Endothelial cell of umbilical vein (primary cell): ENCODE data around the gene RAB11FIP2. TPM values are rescaled to one million over a fixed set of nuclear protein-coding genes. Genes with fewer than 3 reads are reported as not detected.
"Not testable (repeated sequence)": the region's sequence is repeated elsewhere in the genome, so short reads cannot be mapped to it uniquely, and the experiment has no call there.

Source experiments
- BruUV-seq: library from RNA; stranded (reverse); fragments of 400-500 nt; replicated peaks from 2 replicates; lab custom pipeline; 2021; lab: Mats Ljungman, UMichigan
- CTCF ChIA-PET: fragments of 300-600, 350-600 bp; sonication (Branson Sonifier 250); formaldehyde crosslinking; loops from one replicate; lab custom pipeline; 2021; ENCODE audit warnings: antibody characterized with exemption, inconsistent platforms; lab: Charles Lee
- POLR2A ChIA-PET: fragments of 300-600, 350-600 bp; sonication (Branson Sonifier 250); formaldehyde crosslinking; loops from one replicate; lab custom pipeline; 2021; ENCODE audit warnings: antibody characterized with exemption, inconsistent platforms; lab: Charles Lee
- DNase-seq: peaks from one replicate; pipeline ENCODE4 v3.0.0-alpha.2; 2011; ENCODE audit warnings: low read depth, low spot score
- FAIRE-seq: peaks from 2 replicates; lab custom pipeline; 2011; peaks lifted over from hg19 to GRCh38; lab: Jason Lieb, UNC
- H2AFZ ChIP-seq: 2 replicates; pipeline ENCODE4 v1.6.0; 2012; ENCODE audit warnings: low read depth, low read length, control low read depth, inconsistent platforms
- H3K27ac ChIP-seq: 2 replicates; pipeline ENCODE4 v1.5.1; 2011; ENCODE audit warnings: low read depth, mild to moderate bottlenecking, control low read depth, low read length, moderate library complexity; ENCODE audit not compliant: insufficient read depth
- H3K27me3 ChIP-seq, 2 experiments: 2 replicates each; pipeline versions ENCODE4 v1.6.0 to v1.6.1; 2011; ENCODE audit warnings: low read length in 2 of 2, mixed read lengths in 1 of 2; ENCODE audit not compliant: control insufficient read depth in 2 of 2, insufficient read depth in 2 of 2
- H3K36me3 ChIP-seq, 2 experiments: 2 replicates in 1 of 2; 3 replicates in 1 of 2; pipeline ENCODE4 v1.5.1; 2011; ENCODE audit warnings: low read length in 2 of 2, mild to moderate bottlenecking in 1 of 2, moderate library complexity in 1 of 2; ENCODE audit not compliant: control insufficient read depth in 2 of 2, insufficient read depth in 2 of 2; ENCODE audit errors: extremely low read depth in 1 of 2
- H3K4me1 ChIP-seq: 3 replicates; pipeline ENCODE4 v1.5.1; 2011; ENCODE audit warnings: mild to moderate bottlenecking, low read length; ENCODE audit not compliant: control insufficient read depth, insufficient read depth; ENCODE audit errors: extremely low read depth
- H3K4me2 ChIP-seq: 2 replicates; pipeline ENCODE4 v1.6.1; 2011; ENCODE audit warnings: low read length, control low read depth, mixed read lengths; ENCODE audit not compliant: insufficient read depth
- H3K4me3 ChIP-seq, 3 experiments: fragments of 200-600 bp in 1 of 3; sonication (generic), shearing (Covaris generic) in 1 of 3; replicated peaks in 1 of 3; 2 replicates each; pipeline ENCODE4 v1.5.1; 2011 to 2016; ENCODE audit warnings: control low read depth in 3 of 3, low read length in 3 of 3, mild to moderate bottlenecking in 2 of 3, inconsistent platforms in 1 of 3, low read depth in 1 of 3, moderate library complexity in 1 of 3; ENCODE audit not compliant: insufficient read depth in 1 of 3
- H3K79me2 ChIP-seq: 2 replicates; pipeline ENCODE4 v1.6.0; 2012; ENCODE audit warnings: low read length, inconsistent platforms; ENCODE audit not compliant: control insufficient read depth, insufficient read depth
- H3K9ac ChIP-seq: replicated peaks from 2 replicates; pipeline ENCODE3; 2011; ENCODE audit warnings: low read length, control low read depth; ENCODE audit not compliant: insufficient read depth; ENCODE audit errors: extremely low read depth
- H3K9me1 ChIP-seq: replicated peaks from 3 replicates; pipeline ENCODE4 v1.6.0; 2011; ENCODE audit warnings: mild to moderate bottlenecking, low read length; ENCODE audit not compliant: control insufficient read depth, insufficient read depth; ENCODE audit errors: extremely low read depth
- H3K9me3 ChIP-seq: replicated peaks from 2 replicates; pipeline ENCODE4 v1.5.1; 2012; ENCODE audit warnings: low read length, inconsistent platforms; ENCODE audit not compliant: control insufficient read depth, insufficient read depth
- H4K20me1 ChIP-seq: replicated peaks from 2 replicates; pipeline ENCODE3; 2011; ENCODE audit warnings: mild to moderate bottlenecking, low read length; ENCODE audit not compliant: control insufficient read depth, insufficient read depth; ENCODE audit errors: extremely low read depth
- EZH2 ChIP-seq: IDR thresholded peaks from 2 replicates; pipeline ENCODE4 v1.6.1; 2012; ENCODE audit warnings: borderline replicate concordance, low read depth, mild to moderate bottlenecking, moderate library complexity, low read length, inconsistent platforms; ENCODE audit not compliant: severe bottlenecking
- FOS ChIP-seq: IDR thresholded peaks from 2 replicates; pipeline ENCODE4 v1.6.1; 2011; ENCODE audit warnings: mild to moderate bottlenecking, low read length, moderate library complexity, borderline replicate concordance; ENCODE audit not compliant: insufficient read depth
- GATA2 ChIP-seq: IDR thresholded peaks from 2 replicates; pipeline ENCODE4 v1.7.0; 2011; ENCODE audit warnings: low read depth, mild to moderate bottlenecking, moderate library complexity, mixed read lengths, low read length; ENCODE audit not compliant: insufficient read length, insufficient read depth
- JUN ChIP-seq: IDR thresholded peaks from 2 replicates; pipeline ENCODE4 v1.6.1; 2011; ENCODE audit warnings: borderline replicate concordance, low read depth; ENCODE audit not compliant: insufficient read length, insufficient read depth
- MYC ChIP-seq: IDR thresholded peaks from one replicate; pipeline ENCODE4 v1.6.1; 2011; ENCODE audit warnings: mild to moderate bottlenecking, low read depth, low read length
- POLR2A ChIP-seq: IDR thresholded peaks from 2 replicates; pipeline ENCODE4 v1.6.1; 2012; ENCODE audit warnings: low read depth, mild to moderate bottlenecking, control low read depth, low read length
- POLR2AphosphoS5 ChIP-seq: IDR thresholded peaks from 2 replicates; pipeline ENCODE4 v1.6.1; 2012; ENCODE audit warnings: low read depth, mild to moderate bottlenecking, control low read depth, low read length, moderate library complexity; ENCODE audit not compliant: insufficient read depth
- dilution Hi-C: fragments of 300-500 bp; cut with MboI; formaldehyde crosslinking; loops from one replicate; pipeline ENCODE4 v1.15.0; 2019; ENCODE audit warnings: low sequenced_read_pairs; ENCODE audit not compliant: extremely low pct_ligation_motif_present
- intact Hi-C: fragments of 100-400 bp; cut with micrococcal nuclease; formaldehyde crosslinking; loops from one replicate; pipeline ENCODE4 v1.10.0; 2022
- polyA plus RNA-seq, 4 experiments: library from polyadenylated mRNA; depleted of rRNA in 3 of 4; stranded (reverse) in 3 of 4; unstranded in 1 of 4; fragments of >200 nt; gene quantifications; 2 replicates each; pipeline versions ENCODE4 v1.2.1 to v1.2.3, GENCODE V29; 2011 to 2012; ENCODE audit warnings: missing spikeins in 1 of 4
- total RNA-seq: library from RNA; stranded (reverse); gene quantifications from 2 replicates; pipeline ENCODE4 v1.2.3, GENCODE V29; 2021
- TF ChIP-seq, protein P1 (sequence below): IDR thresholded peaks from 2 replicates; pipeline ENCODE4 v1.6.1; 2011; ENCODE audit not compliant: insufficient read depth, insufficient read length
- TF ChIP-seq, protein P2 (sequence below), 2 donors: IDR thresholded peaks; 1 replicate in 1 of 2; 2 replicates in 1 of 2; pipeline ENCODE4 v1.5.1; 2011; ENCODE audit warnings: low read length in 2 of 2, mild to moderate bottlenecking in 2 of 2, moderate library complexity in 2 of 2, control low read depth in 1 of 2, inconsistent platforms in 1 of 2, low read depth in 1 of 2; ENCODE audit not compliant: insufficient read depth in 1 of 2; ENCODE audit errors: extremely low read depth in 1 of 2

The RAB11FIP2 gene
- total and polyA plus RNA-seq, 2 donors (not counting 3 experiments of a cell fraction or from before 2014, with no cell fraction given): 1.9 to 8.6 TPM

DNA sequence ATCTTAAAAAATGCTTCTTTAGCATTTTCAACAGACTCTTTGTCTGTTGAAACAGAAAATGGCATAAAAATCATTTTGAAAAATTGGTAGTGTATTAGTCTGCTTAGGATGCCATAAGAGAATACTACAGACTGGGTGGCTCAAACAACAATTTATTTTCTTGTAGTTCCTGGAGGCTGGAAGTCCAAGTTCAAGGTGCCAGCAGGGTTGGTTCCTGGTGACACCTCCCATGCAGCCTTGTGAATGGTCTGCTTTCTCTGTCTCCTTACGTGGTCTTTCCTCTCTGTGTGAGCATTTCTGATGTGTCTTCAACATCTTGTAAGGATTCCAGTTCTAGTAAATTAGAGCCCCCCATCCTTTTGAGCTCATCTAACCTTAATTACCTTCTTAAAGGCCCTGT is 26.1 kb upstream of the RAB11FIP2 start:
- TF ChIP-seq, protein P1, sequence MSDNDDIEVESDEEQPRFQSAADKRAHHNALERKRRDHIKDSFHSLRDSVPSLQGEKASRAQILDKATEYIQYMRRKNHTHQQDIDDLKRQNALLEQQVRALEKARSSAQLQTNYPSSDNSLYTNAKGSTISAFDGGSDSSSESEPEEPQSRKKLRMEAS: no peak
- TF ChIP-seq JUN (no peak), EZH2 (no peak), POLR2AphosphoS5 (no peak), MYC (no peak), POLR2A (no peak), GATA2 (no peak), FOS (no peak)
- TF ChIP-seq, protein P2, sequence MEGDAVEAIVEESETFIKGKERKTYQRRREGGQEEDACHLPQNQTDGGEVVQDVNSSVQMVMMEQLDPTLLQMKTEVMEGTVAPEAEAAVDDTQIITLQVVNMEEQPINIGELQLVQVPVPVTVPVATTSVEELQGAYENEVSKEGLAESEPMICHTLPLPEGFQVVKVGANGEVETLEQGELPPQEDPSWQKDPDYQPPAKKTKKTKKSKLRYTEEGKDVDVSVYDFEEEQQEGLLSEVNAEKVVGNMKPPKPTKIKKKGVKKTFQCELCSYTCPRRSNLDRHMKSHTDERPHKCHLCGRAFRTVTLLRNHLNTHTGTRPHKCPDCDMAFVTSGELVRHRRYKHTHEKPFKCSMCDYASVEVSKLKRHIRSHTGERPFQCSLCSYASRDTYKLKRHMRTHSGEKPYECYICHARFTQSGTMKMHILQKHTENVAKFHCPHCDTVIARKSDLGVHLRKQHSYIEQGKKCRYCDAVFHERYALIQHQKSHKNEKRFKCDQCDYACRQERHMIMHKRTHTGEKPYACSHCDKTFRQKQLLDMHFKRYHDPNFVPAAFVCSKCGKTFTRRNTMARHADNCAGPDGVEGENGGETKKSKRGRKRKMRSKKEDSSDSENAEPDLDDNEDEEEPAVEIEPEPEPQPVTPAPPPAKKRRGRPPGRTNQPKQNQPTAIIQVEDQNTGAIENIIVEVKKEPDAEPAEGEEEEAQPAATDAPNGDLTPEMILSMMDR (IDR thresholded peaks at IDR 0.05; ENCODE audit: extremely low read depth in 1 of 2, insufficient read depth in 1 of 2, low read depth in 1 of 2, low read length in 2 of 2): no peak
- dilution Hi-C loops: no loop called here
- Histone ChIP-seq H2AFZ (no peak overlapping the region), H3K9ac (no peak overlapping the region), H3K79me2 (no peaks in the 10 kb centered on the region), H4K20me1 (no peaks in the 10 kb centered on the region), H3K4me3 (no peak overlapping the region), H3K36me3 (no peaks in the 10 kb centered on the region), H3K4me1 (no peaks in the 10 kb centered on the region), H3K4me2 (no peak overlapping the region), H3K27ac (no peak overlapping the region), H3K27me3 (no peaks in the 10 kb centered on the region), H3K9me1 (no peaks in the 10 kb centered on the region), H3K9me3 (no peaks in the 10 kb centered on the region)
- CTCF ChIA-PET: no interaction called here
- intact Hi-C loops: no loop called here
- no TSS peak for BruUV-seq
- DNase-seq (no peak), FAIRE-seq (no peak)
- POLR2A ChIA-PET: no interaction called here

DNA sequence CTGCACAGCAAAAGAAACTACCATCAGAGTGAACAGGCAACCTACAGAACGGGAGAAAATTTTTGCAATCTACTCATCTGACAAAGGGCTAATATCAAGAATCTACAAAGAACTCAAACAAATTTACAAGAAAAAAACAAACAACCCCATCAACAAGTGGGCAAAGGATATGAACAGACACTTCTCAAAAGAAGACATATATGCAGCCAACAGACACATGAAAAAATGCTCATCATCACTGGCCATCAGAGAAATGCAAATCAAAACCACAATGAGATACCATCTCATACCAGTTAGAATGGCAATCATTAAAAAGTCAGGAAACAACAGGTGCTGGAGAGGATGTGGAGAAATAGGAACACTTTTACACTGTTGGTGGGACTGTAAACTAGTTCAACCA is 20.6 kb upstream of the RAB11FIP2 start:
- H3K9me1 ChIP-seq, CTCF ChIA-PET, H3K4me1 ChIP-seq, H3K27me3 ChIP-seq, H3K9ac ChIP-seq, H3K27ac ChIP-seq, FAIRE-seq, POLR2A ChIA-PET, H3K9me3 ChIP-seq, H3K79me2 ChIP-seq, H3K4me3 ChIP-seq, H2AFZ ChIP-seq, dilution Hi-C loops, H3K4me2 ChIP-seq, intact Hi-C loops, H4K20me1 ChIP-seq, H3K36me3 ChIP-seq, BruUV-seq, DNase-seq: not testable (repeated sequence)
